ENCODE measurements around the gene SEMA7A.
"Not testable (repeated sequence)": the region's sequence is repeated elsewhere in the genome, so short reads cannot be mapped to it uniquely, and the experiment has no call there.

DNA sequence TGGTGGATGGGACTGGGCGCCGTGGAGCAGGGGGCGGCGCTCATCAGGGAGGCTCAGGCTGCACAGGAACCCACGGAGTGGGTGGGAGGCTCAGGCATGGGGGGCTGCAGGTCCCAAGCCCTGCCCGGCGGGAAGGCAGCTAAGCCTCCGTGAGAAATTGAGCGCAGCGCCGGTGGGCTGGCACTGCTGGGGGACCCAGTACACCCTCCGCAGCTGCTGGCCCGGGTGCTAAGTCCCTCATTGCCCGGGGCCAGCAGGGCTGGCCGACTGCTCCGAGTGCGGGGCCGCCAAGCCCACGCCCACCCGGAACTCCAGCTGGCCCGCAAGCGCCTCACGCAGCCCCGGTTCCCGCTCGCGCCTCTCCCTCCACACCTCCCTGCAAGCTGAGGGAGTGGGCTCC lies 46.6 kb upstream of the SEMA7A start:
- TF ChIP-seq, protein P1, sequence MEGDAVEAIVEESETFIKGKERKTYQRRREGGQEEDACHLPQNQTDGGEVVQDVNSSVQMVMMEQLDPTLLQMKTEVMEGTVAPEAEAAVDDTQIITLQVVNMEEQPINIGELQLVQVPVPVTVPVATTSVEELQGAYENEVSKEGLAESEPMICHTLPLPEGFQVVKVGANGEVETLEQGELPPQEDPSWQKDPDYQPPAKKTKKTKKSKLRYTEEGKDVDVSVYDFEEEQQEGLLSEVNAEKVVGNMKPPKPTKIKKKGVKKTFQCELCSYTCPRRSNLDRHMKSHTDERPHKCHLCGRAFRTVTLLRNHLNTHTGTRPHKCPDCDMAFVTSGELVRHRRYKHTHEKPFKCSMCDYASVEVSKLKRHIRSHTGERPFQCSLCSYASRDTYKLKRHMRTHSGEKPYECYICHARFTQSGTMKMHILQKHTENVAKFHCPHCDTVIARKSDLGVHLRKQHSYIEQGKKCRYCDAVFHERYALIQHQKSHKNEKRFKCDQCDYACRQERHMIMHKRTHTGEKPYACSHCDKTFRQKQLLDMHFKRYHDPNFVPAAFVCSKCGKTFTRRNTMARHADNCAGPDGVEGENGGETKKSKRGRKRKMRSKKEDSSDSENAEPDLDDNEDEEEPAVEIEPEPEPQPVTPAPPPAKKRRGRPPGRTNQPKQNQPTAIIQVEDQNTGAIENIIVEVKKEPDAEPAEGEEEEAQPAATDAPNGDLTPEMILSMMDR (conservative IDR thresholded peaks at IDR 0.05): not testable (repeated sequence)
- TF ChIP-seq ZFX (IDR thresholded peaks at IDR 0.05): not testable (repeated sequence)

Measured in C4-2B (cell line).